Sigmoid colon (tissue), 7 donors: ENCODE measurements around the gene CNTNAP5. TPM values are rescaled to one million over a fixed set of nuclear protein-coding genes. Genes with fewer than 3 reads are reported as not detected.

ENCODE experiments used
- DNase-seq: peaks from one replicate; pipeline ENCODE4 v3.0.0-alpha.2; 2019
- H3K27ac ChIP-seq, 4 donors: fragments of 200-600 bp; sonication (generic); one replicate each; pipeline ENCODE4 v1.5.1; 2016 to 2019; ENCODE audit warnings: mild to moderate bottlenecking in 1 of 4
- H3K27me3 ChIP-seq, 3 donors: fragments of 200-600 bp; sonication (generic); one replicate each; pipeline ENCODE4 v1.5.1; 2019; ENCODE audit warnings: mild to moderate bottlenecking in 1 of 3
- H3K36me3 ChIP-seq, 4 donors: fragments of 200-600 bp; sonication (generic); one replicate each; pipeline ENCODE4 v1.5.1; 2016 to 2019
- H3K4me1 ChIP-seq, 4 donors: fragments of 200-600 bp; sonication (generic); one replicate each; pipeline ENCODE4 v1.5.1; 2017 to 2019
- H3K4me3 ChIP-seq, 4 donors: fragments of 200-600 bp; sonication (generic); one replicate each; pipeline ENCODE4 v1.5.1; 2017 to 2019; ENCODE audit warnings: mild to moderate bottlenecking in 2 of 4, moderate library complexity in 1 of 4
- H3K9me3 ChIP-seq, 4 donors: fragments of 200-600 bp in 3 of 4; sonication (generic) in 3 of 4; one replicate each; pipeline versions ENCODE4 v1.5.1 to v1.6.1; 2013 to 2019
- CTCF ChIP-seq, 4 experiments: fragments of 450-650 bp in 3 of 4; fragments of 200-600 bp in 1 of 4; IDR thresholded peaks; one replicate each; pipeline ENCODE4 v1.5.1; 2016 to 2019; ENCODE audit warnings: antibody characterized with exemption in 4 of 4, mild to moderate bottlenecking in 3 of 4, moderate library complexity in 2 of 4
- EP300 ChIP-seq, 4 donors: sonication (generic); formaldehyde crosslinking; IDR thresholded peaks; one replicate each; pipeline ENCODE4 v1.6.1; 2017; ENCODE audit warnings: antibody characterized with exemption in 4 of 4
- POLR2A ChIP-seq, 2 donors: fragments of 450-650 bp; IDR thresholded peaks; one replicate each; pipeline ENCODE4 v1.6.1; 2016; ENCODE audit warnings: antibody characterized with exemption in 2 of 2, mild to moderate bottlenecking in 2 of 2, moderate library complexity in 2 of 2
- POLR2AphosphoS5 ChIP-seq, 4 donors: sonication (generic); formaldehyde crosslinking; IDR thresholded peaks; one replicate each; pipeline ENCODE4 v1.6.1; 2017; ENCODE audit warnings: antibody characterized with exemption in 4 of 4
- WGBS, 2 donors: extraction: QIAGEN DNeasy Blood & Tissue Kit; methylation state at CpG; one replicate each; pipeline ENCODE4 v1.1.7; 2013; 5-methylcytosine and 5-hydroxymethylcytosine counted together
- intact Hi-C: fragments of 100-400 bp; cut with DNase I; formaldehyde crosslinking; loops from one replicate; pipeline ENCODE4 v1.15.1; 2023
- polyA plus RNA-seq, 3 donors: library from polyadenylated mRNA; stranded (reverse); fragments of 200-250 nt; gene quantifications; one replicate each; pipeline ENCODE4 v1.2.3, GENCODE V29; 2013
- total RNA-seq, 4 donors: library from RNA; depleted of rRNA; stranded (reverse); fragments of >200 nt; gene quantifications; one replicate each; pipeline ENCODE4 v1.1.0, GENCODE V29; 2016
- donor health status: healthy with polysubstance abuse.
- donor health status: Bipolar disorder and iron deficiency.
- donor health status: healthy.

CNTNAP5 gene
- total and polyA plus RNA-seq, 7 donors = 0.74 to 4.5 (median 1.5) TPM; not detected in 2

DNA sequence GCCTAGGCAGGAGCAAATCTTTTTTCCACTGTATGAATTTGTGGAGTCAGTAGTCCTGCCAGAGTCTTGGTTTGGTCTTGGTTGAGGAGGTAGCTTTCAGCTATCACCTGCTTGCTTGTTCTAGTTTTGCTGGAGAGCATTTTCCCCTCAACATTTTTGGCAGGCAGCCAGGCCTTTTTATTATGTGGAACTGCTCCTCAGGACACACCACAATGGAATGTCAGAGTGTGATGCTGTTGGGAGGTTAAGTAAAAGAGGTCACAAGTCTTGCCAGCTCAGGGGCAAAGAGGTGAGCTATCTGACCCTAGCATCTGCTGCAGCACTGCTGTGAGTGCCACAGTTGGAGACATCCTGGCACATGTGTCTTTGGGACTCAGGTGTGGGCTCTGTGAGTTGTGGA is 258.0 kb downstream of the CNTNAP5 start:
- Histone ChIP-seq H3K36me3 (no peaks in the 10 kb centered on the region), H3K27me3 (no peaks in the 10 kb centered on the region), H3K4me1 (no peaks in the 10 kb centered on the region), H3K27ac (no peak overlapping the region), H3K9me3 (peaks cover 0 to 2% (median 0%) of the 10 kb centered on the region in 4 donors), H3K4me3 (no peak overlapping the region)
- TF ChIP-seq POLR2AphosphoS5 (IDR thresholded peaks at IDR 0.05) (no peak), EP300 (IDR thresholded peaks at IDR 0.05) (no peak), POLR2A (IDR thresholded peaks at IDR 0.05) (no peak), CTCF (IDR thresholded peaks at IDR 0.05) (no peak)
- DNase-seq = no peak
- intact Hi-C loops = no loop called here

GRCh38 chr2:124286089-124286783 is 261.1 kb downstream of the CNTNAP5 start:
- TF ChIP-seq CTCF (IDR thresholded peaks at IDR 0.05) (no peak), POLR2A (IDR thresholded peaks at IDR 0.05) (no peak), EP300 (IDR thresholded peaks at IDR 0.05) (no peak)
- no peaks in the 10 kb centered on the region for H3K4me1 ChIP-seq
- peaks cover 0 to 2% (median 0%) of the 10 kb centered on the region in 4 donors for H3K9me3 ChIP-seq
- 74 to 79% methylated on average over 7 of the region's 7 CpGs for WGBS, 2 donors
- H3K4me3 ChIP-seq = no peak overlapping the region
- H3K27me3 ChIP-seq = no peaks in the 10 kb centered on the region
- DNase-seq = no peak
- no peaks in the 10 kb centered on the region for H3K36me3 ChIP-seq
- intact Hi-C loops = no loop called here
- no peak overlapping the region for H3K27ac ChIP-seq

GRCh38 chr2:124289060-124289459 is 264.0 kb downstream of the CNTNAP5 start:
- intact Hi-C loops = no loop called here
- Histone ChIP-seq H3K4me1 (no peaks in the 10 kb centered on the region), H3K27me3 (no peaks in the 10 kb centered on the region), H3K4me3 (no peak overlapping the region), H3K36me3 (no peaks in the 10 kb centered on the region), H3K9me3 (peaks cover 0 to under 1% (median 0%) of the 10 kb centered on the region in 4 donors), H3K27ac (no peak overlapping the region)
- no peak for TF ChIP-seq CTCF (IDR thresholded peaks at IDR 0.05)
- TF ChIP-seq POLR2A (IDR thresholded peaks at IDR 0.05) = no peak
- no peak for TF ChIP-seq EP300 (IDR thresholded peaks at IDR 0.05)
- TF ChIP-seq POLR2AphosphoS5 (IDR thresholded peaks at IDR 0.05) = no peak
- WGBS, 2 donors = 25 to 65% methylated on average over 1 of the region's 1 CpG
- no peak for DNase-seq

- H3K9me3 ChIP-seq = no peaks in the 10 kb centered on the region
- WGBS, 2 donors = 44 to 72% methylated on average over 1 of the region's 1 CpG
- no peak for TF ChIP-seq CTCF (IDR thresholded peaks at IDR 0.05)
- H3K36me3 ChIP-seq = no peaks in the 10 kb centered on the region
- DNase-seq = no peak
- no peak overlapping the region for H3K4me3 ChIP-seq
- H3K27ac ChIP-seq = no peak overlapping the region
- H3K4me1 ChIP-seq = no peaks in the 10 kb centered on the region
- intact Hi-C loops = no loop called here
- no peaks in the 10 kb centered on the region for H3K27me3 ChIP-seq
Observed at GRCh38 chr2:124289615-124290014, 264.5 kb downstream of the CNTNAP5 start.

DNA sequence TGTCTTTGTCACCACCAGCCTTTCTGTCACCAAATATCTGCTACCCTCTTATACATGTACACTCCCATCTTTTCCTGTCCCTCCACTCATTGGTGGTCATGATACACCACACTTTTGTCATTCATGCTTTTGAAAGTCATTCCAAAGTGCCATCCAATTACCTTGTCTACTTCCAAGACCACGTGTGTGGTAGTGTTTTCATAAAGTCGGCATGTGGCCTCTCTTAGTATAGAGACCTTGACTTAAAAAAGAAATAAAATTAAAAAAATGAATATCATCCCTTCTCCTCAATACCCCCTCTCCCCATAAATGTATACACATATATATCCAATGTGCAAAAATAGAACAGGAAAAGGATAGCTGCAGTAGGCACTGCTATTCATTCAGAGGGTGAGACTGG is 271.4 kb downstream of the CNTNAP5 start:
- DNase-seq = no peak
- Histone ChIP-seq H3K4me1 (no peaks in the 10 kb centered on the region), H3K4me3 (no peak overlapping the region), H3K27ac (no peak overlapping the region), H3K9me3 (no peaks in the 10 kb centered on the region), H3K27me3 (no peaks in the 10 kb centered on the region), H3K36me3 (no peaks in the 10 kb centered on the region)
- TF ChIP-seq EP300 (IDR thresholded peaks at IDR 0.05) (no peak), POLR2AphosphoS5 (IDR thresholded peaks at IDR 0.05) (no peak), POLR2A (IDR thresholded peaks at IDR 0.05) (no peak), CTCF (IDR thresholded peaks at IDR 0.05) (no peak)
- 64 to 77% methylated on average over 2 of the region's 2 CpGs for WGBS, 2 donors
- intact Hi-C loops = no loop called here
